HG03565 (cell line): ENCODE data around the gene UNC5CL.

ENCODE experiments used
- ATAC-seq: cut with Tn5 transposase; IDR thresholded peaks from one replicate; pipeline ENCODE4 v1.9.1; 2021; ENCODE audit warnings: mild to moderate bottlenecking, moderate library complexity; ENCODE audit not compliant: unreplicated experiment

The UNC5CL gene

DNA sequence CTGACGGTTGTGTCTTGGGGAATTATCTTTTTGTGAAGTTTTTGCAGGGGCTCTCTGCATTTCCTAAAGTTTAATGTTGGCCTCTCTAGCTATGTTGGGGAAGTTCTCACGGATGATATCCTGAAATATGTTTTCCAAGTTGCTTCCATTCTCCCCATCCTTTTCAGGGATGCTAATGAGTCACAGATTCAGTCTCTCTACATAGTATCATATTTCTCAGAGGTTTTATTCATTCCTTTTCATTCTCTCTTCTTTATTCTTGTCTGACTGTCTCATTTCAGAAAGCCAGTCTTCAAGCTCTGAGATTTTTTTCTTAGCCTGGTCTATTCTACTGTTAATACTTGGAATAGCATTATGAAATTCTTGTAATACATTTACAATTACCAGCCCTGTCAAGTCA lies 61.3 kb downstream of the UNC5CL start:
- no peak for ATAC-seq

DNA sequence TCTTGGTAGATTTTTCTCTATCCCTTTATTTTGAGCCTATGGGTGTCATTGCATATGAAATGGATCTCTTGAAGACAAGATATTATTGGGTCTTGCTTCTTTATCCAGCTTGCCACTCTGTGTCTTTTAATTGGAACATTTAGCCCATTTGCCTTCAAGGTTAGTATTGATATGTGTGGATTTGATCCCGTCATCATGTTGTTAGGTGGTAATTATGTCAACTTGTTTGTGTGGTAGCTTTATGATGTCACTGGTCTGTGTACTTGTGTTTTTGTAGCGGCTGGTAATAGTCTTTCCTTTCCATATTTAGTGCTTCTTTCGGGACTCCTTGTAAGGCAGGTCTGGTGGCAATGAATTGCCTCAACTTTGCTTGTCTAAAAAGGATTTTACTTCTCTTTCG lies 61.9 kb downstream of the UNC5CL start:
- no peak for ATAC-seq
